Stimulated activated CD8-positive, alpha-beta memory T cell treated with anti-CD3 and anti-CD28 coated beads, Interleukin-7, amount 100 ng/mL, for 1 hour (primary cell): ENCODE measurements around the gene TGFBR2.

Experiments used
- DNase-seq, 2 donors: peaks; one replicate each; pipeline ENCODE4 v3.0.0-alpha.2; 2020; ENCODE audit warnings: low read depth in 2 of 2

The TGFBR2 gene

DNA sequence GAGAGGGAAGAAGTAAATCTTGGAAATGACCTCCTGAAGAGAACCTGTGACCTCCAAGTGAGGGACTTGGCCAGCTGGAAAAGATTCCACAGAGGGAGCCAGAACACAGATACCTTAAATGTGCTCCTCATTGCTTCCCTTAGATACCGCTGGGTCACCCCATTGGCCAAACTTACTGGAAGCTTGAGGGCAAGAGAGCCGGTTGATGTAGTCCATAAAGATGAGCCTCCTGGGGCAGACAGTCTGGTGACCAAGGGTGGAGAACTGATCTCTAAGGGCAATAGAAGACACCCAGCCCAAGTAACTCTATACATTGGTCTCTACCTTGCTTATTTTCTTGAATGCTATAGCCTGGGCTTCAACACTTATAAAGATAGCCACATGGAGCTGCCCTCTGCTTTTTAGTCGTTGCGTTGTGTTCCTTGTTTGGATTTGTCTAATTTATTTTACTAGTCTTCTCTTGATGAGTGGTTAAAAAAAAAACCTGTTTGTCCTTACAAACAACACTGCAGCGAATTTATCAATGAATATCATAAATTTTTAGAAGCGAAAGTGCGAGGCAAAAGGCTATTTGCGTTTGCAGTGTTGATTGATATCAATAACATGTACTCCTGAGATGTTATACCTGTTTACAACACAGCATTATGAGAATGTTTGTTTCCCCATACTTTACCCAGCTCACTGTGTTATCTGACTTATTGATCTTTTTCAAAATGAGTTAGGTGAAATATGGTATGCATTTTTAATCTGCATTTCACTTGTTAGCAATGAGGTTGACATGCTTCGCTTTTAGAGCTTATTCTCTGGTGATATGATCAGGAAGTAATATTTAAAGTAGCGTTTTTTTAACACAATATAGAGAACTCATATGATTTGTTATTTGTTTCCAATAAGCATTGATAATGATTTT lies 31.2 kb downstream of the TGFBR2 start:
- no peak for DNase-seq

DNA sequence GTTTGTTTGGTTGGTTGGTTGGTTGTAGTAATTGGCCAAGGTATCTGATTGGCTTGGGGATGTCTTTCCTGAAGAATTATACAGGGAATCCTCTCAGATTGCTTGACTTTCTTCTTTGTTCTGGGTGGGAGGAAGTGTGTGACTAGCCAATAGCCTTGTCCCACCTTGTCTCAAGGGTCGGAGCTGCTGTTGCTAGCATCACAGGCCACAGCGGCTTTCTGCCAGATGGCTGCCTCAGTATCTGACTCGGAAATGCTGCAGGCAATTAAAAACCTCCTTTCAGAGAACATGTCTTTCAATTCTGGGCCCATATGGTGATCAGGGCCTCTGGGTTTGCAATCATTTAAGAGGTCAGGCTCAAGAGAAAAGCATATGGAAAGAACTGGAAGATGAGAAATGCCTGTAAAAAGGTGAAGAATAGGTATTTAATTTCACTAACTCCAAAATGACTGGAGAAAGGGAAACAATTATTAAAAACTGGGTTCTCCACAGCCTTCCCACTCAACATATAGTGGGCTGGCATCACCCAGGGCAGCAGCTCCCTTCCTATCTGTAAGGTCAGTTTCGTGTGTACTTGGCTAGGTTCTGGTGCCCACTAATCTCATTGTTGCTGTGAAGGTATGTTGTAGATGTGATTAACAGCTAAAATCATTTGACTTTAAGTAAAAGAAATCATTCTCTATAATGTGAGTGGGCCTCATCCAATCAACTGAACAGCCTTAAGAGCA lies 32.4 kb downstream of the TGFBR2 start:
- no peak for DNase-seq

DNA sequence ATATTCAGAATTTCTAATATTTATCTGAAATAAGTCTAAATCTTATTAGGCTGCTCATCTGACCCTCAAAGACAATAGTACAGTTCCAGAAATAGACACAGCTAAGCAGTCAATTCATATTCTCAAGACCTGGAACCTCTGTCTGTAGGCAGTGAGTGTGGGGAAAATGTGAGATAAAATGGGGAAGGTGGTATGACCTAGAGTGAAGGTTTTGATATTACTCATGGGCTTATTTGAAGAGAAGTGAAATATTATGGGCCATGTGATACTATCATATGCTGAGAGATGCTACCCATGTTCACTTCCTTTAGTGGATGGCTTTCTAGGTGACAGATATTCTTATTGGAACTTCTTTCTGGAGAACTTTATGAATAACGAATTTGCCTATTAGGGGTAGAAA lies 33.5 kb downstream of the TGFBR2 start:
- no peak for DNase-seq

DNA sequence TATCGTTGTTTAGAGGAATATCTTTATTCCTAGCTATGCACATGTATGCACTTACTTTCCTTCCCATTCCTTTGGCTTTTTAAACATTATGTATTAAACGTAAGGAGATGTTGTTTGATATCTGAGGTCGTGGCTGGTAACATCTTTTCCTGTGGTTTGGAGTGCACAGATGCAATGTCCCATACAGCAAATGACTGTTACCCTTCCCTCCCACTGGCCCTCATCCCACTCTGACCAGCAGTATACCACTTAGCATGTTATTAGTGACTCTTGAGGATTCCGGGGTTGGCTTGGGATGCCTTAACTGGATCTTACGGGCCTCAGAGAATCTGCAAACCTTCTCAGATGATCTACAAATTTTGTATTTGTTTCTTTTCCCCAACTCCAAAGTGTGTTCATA lies 34.5 kb downstream of the TGFBR2 start:
- DNase-seq = no peak

DNA sequence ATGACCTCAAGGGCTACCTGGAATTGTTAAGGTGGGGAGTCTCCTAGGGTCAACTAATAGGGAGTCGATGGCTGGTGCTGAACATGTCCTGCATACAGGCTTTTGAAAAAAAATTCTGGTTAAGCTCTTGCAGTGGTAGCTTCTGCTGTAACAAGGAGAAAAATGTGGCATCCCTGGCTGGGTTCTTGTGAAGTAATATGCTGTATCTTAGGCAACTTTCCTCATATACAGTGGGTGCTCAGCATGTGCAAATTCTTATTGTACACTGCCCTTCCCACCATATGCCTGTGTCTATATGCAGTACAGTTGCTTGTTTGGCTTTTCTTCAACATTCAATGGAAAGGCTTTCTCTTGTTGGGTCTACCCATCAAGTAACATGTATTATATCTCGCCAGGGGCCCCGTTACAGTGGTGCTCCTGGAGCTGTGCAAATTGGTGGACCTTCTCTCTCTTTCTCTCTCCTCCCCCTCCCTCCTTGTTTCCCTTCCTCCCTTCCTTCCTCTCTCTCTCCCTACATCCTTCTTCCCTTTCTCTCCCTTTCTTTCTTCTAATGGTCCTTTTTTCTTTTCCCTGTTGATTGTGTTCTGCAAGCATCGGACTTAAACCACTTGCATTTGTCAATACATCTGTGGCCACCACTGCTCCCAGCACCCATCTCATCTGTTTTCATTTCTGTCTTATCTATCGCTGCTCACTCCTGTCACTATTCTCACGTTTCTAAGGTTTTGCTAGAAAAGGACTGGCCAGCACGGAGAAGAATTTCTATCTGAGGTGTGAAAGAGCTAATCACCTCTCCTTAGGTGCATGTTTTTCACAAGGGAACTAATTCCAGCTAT lies 35.2 kb downstream of the TGFBR2 start:
- DNase-seq = no peak

DNA sequence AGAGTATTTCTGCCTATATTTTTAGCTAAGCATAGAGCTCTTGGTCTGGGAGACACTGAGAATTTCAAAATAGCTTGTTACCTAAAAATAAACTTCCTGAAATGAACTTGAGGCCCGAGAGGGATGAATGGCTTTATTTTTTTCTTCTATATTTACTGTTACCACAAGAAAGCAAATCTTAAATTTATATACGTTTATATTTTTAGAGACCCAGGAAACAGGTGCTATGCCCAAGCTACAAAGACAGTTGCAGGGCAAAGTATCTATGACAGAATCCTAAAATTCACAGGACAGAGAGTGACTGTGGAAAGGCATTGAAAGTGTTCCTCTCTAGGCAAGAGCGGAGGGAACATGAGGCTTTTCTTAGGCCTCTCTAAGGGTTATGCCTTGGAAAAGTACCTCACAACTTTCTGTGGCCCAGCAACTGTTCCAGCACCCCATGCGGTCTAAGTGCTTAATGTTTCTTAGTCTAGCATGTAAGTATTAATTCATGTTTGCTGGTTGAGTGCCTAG lies 36.5 kb downstream of the TGFBR2 start:
- DNase-seq = no peak

DNA sequence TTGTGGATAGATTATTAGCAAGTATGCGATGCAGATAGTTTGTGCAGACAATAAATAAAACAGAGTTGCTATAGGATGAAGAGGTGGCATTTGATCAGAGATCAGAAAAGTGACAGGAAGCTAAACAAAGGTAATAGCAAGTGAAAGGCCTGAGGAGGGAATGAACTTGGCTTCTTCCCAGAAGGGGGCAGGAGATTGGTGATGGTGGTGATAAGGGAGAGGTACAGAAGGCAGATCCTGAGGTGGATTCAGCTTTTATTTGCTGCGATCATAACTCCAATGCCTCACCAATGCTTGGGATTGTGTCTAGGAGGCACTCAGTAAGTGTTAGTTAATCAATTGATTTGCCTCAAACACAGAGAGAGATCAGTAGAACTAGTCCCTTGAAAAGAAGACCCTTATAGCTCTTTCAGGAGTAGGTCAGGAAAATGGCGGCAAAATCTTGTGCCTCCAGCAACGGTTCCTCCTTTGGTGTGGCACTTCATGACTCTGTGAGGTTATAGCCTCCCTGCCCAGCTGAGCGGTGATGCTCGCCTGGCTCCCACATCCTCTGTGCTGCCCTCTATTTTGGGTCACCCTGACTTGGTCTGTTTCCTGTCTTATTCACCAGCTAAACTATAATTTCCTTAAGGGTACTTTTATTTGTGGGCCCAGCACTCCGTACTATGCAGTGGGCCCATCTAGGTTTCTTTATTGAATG lies 37.5 kb downstream of the TGFBR2 start:
- no peak for DNase-seq

DNA sequence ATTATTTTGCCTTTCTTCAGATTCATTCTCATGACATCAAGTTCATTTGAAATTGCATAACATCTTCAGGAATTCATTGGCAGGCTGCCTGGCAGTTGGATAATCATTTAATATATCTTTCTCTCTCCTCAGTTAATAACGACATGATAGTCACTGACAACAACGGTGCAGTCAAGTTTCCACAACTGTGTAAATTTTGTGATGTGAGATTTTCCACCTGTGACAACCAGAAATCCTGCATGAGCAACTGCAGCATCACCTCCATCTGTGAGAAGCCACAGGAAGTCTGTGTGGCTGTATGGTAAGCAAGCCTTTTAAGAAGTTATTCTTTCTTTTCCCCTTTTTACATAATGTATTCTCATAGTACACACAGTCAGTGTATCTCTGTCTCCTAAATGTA lies 38.2 kb downstream of the TGFBR2 start:
- DNase-seq = peak in 1 of 2 donors; percentile 34

DNA sequence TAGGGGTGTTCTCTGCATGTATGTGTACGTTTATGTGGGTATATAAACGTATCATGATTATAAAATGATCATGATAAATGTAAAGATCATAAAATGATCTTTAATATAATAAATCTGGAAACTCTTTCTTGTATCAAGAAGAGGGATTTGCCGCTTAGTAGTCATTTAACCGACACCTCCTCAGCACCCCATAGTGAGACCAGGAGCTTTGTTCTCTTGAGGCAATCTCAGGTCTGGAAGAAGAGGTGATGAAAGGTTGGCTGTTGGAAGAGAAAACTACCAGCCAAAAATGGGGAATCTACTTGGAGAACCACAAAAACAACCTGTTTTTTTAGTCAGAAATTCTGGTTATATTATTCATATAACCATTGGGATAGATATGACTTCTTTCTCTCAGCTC lies 38.7 kb downstream of the TGFBR2 start:
- DNase-seq = no peak

DNA sequence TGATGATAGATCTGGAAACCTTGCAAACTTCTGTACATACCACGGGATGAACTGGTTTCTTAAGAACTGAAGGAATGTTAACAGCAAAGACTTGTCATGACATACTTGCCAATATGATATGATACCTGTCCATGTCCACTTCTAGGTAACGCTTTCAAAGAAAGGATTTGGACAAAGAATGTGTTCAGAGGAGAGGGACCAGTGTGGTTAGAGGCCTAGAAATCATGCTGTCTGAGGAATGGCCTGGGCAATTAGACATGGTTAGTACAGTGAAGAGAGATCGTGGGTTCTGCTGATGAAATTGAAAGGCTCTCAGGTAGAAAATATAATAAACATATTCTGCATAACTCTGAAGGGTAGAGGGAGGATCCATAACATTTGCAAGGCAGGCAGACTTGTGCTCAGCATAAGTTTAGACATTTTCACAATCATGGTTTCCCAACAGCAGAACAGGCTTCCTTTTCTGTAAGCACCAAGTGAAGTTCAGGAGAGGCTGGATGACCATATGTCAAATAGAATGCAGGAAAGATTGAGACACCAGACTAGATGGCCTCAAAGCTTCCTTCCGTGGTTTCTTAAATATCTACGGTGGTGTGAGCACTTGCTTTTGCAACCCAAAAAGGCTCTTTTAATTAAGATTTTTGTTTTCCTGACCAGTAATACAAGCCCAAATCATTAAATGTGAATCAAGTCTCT lies 39.9 kb downstream of the TGFBR2 start:
- DNase-seq = no peak

DNA sequence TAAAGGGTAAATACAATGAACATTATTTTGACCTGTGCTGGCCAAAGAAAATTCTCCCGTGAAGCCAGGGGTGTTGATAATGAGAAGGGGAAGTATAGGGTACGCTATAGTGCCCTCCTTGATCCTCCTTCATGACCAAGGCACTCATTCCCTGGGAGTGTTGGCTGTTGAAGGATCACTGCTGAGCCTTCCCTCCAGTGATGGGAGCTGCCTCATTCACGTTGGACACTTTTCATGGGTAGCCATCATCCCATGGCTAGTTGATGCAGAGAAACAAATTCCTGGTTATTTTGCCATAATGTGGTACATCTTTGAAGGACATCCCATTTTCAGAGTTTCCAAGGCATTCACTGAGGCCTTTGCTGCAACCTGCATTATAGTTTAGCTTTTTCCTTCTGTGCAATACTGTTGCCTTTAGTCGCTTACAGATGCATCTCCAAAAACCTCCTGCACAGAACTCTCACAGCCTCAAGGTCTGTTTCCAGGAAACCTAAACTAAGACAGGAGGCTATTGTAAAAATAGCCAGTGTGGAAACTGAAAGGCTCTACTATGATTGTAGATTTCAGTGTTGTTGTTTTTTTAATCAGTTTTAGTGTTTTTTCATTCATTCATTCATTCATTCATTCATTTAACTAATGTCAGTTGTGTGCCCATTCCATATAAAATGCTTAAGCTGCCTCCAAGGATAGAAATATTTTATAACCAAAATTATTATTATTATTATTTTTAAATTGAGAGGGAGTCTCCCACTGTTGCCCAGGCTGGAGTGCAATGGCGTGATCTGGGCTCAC lies 40.8 kb downstream of the TGFBR2 start:
- no peak for DNase-seq

DNA sequence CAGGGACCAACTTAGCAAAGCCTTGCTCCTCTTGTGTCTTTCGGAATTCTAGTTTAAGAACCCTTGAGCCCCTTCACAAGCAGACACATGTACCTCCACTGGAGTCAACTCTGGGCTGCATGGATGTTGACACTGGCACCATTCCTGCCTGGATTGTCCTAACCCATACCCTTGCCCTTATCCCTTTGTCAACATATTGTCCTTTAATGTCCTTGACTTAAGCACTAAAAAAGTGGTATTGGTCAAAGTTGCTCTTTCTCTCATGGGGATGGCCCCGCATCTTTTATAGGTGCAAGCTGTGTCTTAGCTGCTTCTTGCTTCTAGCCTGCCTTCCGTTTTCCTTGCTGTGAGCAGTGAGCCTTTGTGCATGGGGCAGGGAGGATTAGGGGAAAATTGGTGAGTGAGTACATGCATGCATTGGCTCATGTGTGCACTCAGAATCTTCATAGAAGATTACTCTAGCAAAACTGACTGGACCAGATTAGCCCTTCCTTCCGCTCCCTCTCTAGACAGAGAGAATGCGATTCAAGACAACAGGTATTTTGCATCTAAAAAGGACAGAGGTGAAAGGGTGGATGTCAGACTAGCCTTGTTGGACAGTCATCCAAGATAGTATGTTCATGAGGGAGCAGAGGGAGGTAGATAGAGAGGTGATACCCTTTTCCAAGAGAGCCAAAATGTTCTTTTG lies 42.4 kb downstream of the TGFBR2 start:
- DNase-seq = no peak

DNA sequence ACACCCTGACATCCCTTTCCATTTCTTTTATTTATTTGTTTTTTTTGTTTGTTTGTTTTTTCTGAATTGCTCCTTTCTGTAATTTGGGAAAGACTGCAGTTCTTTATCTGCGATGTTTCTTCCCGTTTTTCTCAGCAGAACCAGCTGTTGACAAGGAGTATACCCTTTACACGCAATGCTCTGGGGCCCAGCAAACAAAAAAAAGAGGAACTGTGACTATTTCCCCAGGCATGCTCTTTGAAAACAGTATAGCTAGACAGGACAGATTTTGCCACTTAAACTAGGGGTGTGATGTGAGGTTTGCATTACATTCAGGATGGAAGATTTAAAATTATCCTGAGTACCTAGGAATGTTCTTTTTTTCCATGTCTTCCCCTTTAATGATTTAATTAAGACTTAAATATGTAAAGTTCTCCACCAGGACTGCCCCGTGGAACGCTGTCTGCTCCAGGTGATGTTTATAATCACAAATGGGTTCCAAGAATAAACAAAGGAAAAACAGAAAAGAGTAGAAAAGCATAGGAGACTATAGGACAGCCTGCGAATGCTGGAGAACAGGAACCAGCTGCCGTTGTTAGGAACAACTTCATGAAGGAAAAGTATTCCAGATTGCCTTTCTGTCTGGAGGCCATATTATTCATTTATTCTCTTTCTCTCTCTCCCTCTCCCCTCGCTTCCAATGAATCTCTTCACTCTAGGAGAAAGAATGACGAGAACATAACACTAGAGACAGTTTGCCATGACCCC lies 43.3 kb downstream of the TGFBR2 start:
- DNase-seq = no peak

DNA sequence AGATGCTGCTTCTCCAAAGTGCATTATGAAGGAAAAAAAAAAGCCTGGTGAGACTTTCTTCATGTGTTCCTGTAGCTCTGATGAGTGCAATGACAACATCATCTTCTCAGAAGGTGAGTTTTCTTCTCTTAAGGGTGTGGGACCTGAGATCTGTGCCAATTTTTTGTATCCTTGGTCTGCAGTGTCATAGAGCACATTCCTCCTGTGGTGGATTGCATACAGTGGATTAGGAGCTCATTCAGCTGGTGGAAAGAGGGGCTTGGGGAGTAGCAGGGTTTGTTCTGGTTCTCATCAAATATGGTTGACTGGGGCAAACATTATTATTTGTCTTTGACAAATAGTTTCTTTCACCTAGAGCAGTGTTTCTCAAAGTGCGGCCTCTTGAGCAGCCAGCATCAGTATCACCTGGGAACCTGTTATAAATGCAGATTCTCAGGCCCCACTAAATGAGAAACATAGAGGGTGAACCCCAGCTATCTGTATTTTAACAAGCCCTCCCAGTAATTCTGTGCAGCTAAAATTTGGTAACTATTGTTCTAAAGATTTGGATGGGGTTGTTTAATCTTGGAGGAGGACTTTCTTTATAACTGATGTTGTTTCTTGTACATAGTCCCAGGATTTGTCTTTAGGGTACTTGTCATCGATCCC lies 44.1 kb downstream of the TGFBR2 start:
- DNase-seq = no peak

DNA sequence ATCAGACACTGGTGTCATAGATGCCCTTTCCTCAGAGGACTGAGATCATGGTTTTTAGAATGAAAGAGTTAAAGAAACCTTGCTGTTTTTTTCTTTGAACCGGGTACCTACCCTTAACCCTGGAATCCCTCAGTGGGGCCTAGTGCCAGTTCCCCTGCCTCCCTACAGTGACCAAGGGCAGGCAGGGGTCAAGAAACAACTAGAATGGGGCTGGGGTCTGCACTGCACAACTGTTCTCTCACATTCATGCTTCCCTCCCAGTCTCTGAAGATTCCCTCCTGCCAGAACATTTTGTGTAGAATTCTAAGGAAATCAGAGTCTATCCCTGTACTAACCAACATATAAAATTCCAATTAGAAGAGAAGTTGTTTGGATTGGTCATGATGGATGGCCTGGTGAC lies 47.9 kb downstream of the TGFBR2 start:
- DNase-seq = no peak

DNA sequence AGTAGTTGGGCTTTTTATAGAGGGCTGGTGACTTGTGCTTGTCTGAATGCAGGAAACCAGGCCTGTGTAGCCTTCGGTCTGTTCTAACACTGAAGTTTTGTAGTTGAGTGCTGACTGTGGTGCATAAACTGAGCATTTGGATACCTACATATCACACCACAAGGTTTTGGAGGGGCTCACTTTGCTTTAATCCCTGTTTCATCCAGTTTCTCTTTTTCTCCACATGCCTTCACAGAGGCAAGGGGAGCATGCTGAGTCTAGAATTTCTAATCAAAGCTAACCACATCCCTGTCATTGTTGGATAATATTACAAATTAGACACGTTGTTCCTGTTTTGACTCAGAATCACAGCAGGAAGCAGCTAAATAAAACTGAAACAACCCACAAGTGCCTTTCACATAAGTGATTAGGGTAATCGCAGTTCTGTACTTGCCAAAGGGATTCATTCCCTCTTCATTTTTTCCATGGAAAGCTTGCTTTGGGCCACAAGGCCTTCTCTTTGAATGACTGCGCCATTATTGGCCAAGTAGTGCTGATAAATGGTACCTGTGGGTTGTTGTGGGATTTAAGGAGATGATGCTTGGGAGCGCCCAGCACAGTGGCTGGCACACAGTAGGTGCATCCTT lies 48.9 kb downstream of the TGFBR2 start:
- no peak for DNase-seq

DNA sequence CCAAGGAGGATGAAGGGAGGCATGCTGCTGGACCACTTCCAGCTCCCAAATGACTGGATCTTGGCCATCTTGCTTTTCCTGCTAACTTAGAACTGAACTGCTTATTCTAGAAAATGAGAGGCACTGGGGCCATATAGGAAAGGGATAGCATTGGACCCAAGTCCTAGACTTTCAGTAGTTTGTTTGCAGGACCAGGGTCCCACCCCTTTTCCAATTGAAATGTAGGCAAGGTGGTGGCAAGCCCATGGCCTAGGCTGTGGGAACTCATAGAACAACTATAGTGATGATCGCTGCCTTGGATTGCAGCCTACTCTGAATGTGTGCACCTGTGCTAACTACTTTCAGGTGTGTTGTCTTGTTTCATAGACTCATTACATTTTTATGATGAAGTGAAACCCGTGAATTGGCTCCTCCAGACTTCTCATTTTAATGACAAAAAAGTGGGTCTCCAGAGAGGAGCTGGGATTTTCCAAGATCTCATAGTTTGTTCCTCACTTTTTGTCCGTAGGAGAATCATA lies 50.3 kb downstream of the TGFBR2 start:
- no peak for DNase-seq
